H9 (cell line): ENCODE data around the gene POU2F2. TPM values are rescaled to one million over a fixed set of nuclear protein-coding genes. Genes with fewer than 3 reads are reported as not detected.

Source experiments
- DNase-seq: peaks from one replicate; pipeline ENCODE4 v3.0.0-alpha.2; 2017
- H2AFZ ChIP-seq: one replicate; pipeline ENCODE4 v1.6.1; 2013; ENCODE audit warnings: mild to moderate bottlenecking, low read length, control low read depth, moderate library complexity
- H2AK5ac ChIP-seq: 2 replicates; pipeline ENCODE4 v1.6.1; 2013; ENCODE audit warnings: low read length, control low read depth, mixed read lengths; ENCODE audit not compliant: insufficient read length
- H2BK120ac ChIP-seq: one replicate; pipeline ENCODE4 v1.6.1; 2013; ENCODE audit warnings: low read depth, mild to moderate bottlenecking, low read length, control low read depth, inconsistent platforms; ENCODE audit not compliant: poor library complexity, severe bottlenecking
- H2BK12ac ChIP-seq: 2 replicates; pipeline ENCODE4 v1.6.1; 2013; ENCODE audit warnings: low read length, control low read depth, mixed read lengths, low read depth; ENCODE audit not compliant: insufficient read length
- H2BK15ac ChIP-seq: 2 replicates; pipeline ENCODE4 v1.6.1; 2013; ENCODE audit warnings: low read depth, low read length, control low read depth
- H2BK20ac ChIP-seq: one replicate; pipeline ENCODE4 v1.6.1; 2013; ENCODE audit warnings: low read depth, mild to moderate bottlenecking, low read length, control low read depth, inconsistent platforms; ENCODE audit not compliant: poor library complexity, severe bottlenecking
- H2BK5ac ChIP-seq: 2 replicates; pipeline ENCODE4 v1.6.1; 2013; ENCODE audit warnings: low read length, control low read depth, mixed read lengths; ENCODE audit not compliant: insufficient read length
- H3K14ac ChIP-seq: 2 replicates; pipeline ENCODE4 v1.6.1; 2013; ENCODE audit warnings: low read length, control low read depth; ENCODE audit not compliant: insufficient read depth
- H3K18ac ChIP-seq: 2 replicates; pipeline ENCODE4 v1.6.1; 2013; ENCODE audit warnings: low read depth, mild to moderate bottlenecking, mixed read lengths, low read length, control low read depth; ENCODE audit not compliant: insufficient read length
- H3K23ac ChIP-seq: 2 replicates; pipeline ENCODE4 v1.6.1; 2013; ENCODE audit warnings: low read length, control low read depth, mixed read lengths, low read depth; ENCODE audit not compliant: insufficient read length
- H3K23me2 ChIP-seq: 2 replicates; pipeline ENCODE4 v1.6.1; 2013; ENCODE audit warnings: low read depth, mild to moderate bottlenecking, mixed read lengths, low read length, control low read depth; ENCODE audit not compliant: insufficient read length, poor library complexity, severe bottlenecking
- H3K27ac ChIP-seq: 2 replicates; pipeline ENCODE4 v1.5.1; 2013; ENCODE audit warnings: low read length, control low read depth, mixed read lengths, low read depth; ENCODE audit not compliant: insufficient read length
- H3K27me3 ChIP-seq: 2 replicates; pipeline ENCODE4 v1.6.1; 2013; ENCODE audit warnings: low read length, control low read depth, inconsistent platforms; ENCODE audit not compliant: insufficient read depth
- H3K4ac ChIP-seq: 2 replicates; pipeline ENCODE4 v1.6.1; 2013; ENCODE audit warnings: low read depth, mild to moderate bottlenecking, control low read depth, inconsistent platforms, low read length, moderate library complexity
- H3K4me1 ChIP-seq: 2 replicates; pipeline ENCODE4 v1.6.1; 2013; ENCODE audit warnings: low read length, control low read depth, inconsistent platforms; ENCODE audit not compliant: insufficient read depth
- H3K4me2 ChIP-seq: 2 replicates; pipeline ENCODE4 v1.6.1; 2013; ENCODE audit warnings: low read length, control low read depth, mixed read lengths; ENCODE audit not compliant: insufficient read length, insufficient read depth
- H3K56ac ChIP-seq: 2 replicates; pipeline ENCODE4 v1.6.1; 2013; ENCODE audit warnings: low read depth, mild to moderate bottlenecking, mixed read lengths, low read length, control low read depth; ENCODE audit not compliant: insufficient read length
- H3K79me1 ChIP-seq: 2 replicates; pipeline ENCODE4 v1.6.1; 2013; ENCODE audit warnings: low read depth, mild to moderate bottlenecking, moderate library complexity, low read length, control low read depth, inconsistent platforms; ENCODE audit not compliant: insufficient read depth, poor library complexity, severe bottlenecking
- H3K79me2 ChIP-seq: 2 replicates; pipeline ENCODE4 v1.6.1; 2013; ENCODE audit warnings: low read length, control low read depth, inconsistent platforms; ENCODE audit not compliant: insufficient read depth
- H3K9ac ChIP-seq: 2 replicates; pipeline ENCODE4 v1.6.1; 2013; ENCODE audit warnings: low read length, control low read depth, mixed read lengths; ENCODE audit not compliant: insufficient read length; ENCODE audit errors: extremely low read depth
- H3K9me3 ChIP-seq: one replicate; pipeline ENCODE4 v1.6.1; 2013; ENCODE audit warnings: low read depth, low read length, inconsistent platforms; ENCODE audit not compliant: control insufficient read depth
- H3T11ph ChIP-seq: one replicate; pipeline ENCODE4 v1.6.1; 2013; ENCODE audit warnings: mild to moderate bottlenecking, low read length, control low read depth, inconsistent platforms
- H4K20me1 ChIP-seq: one replicate; pipeline ENCODE4 v1.6.1; 2013; ENCODE audit not compliant: control insufficient read depth, insufficient read length, insufficient read depth
- H4K5ac ChIP-seq: 2 replicates; pipeline ENCODE4 v1.6.1; 2013; ENCODE audit warnings: low read depth, mild to moderate bottlenecking, mixed read lengths, low read length, control low read depth; ENCODE audit not compliant: insufficient read length
- H4K8ac ChIP-seq: replicated peaks from 2 replicates; pipeline ENCODE4 v1.6.1; 2013; ENCODE audit warnings: low read length, control low read depth, mixed read lengths, low read depth; ENCODE audit not compliant: insufficient read length
- H4K91ac ChIP-seq: 2 replicates; pipeline ENCODE4 v1.6.1; 2013; ENCODE audit warnings: low read depth, mild to moderate bottlenecking, moderate library complexity, mixed read lengths, low read length, control low read depth; ENCODE audit not compliant: insufficient read length
- H3K27ac Mint-ChIP-seq, 3 experiments: 2 replicates in 2 of 3; 3 replicates in 1 of 3; pipeline ENCODE4 v1.8.0; 2020 to 2021; ENCODE audit warnings: mixed read lengths in 3 of 3, mild to moderate bottlenecking in 1 of 3, moderate library complexity in 1 of 3
- H3K27me3 Mint-ChIP-seq: 2 replicates; pipeline ENCODE4 v1.8.0; 2021; ENCODE audit warnings: low read depth, mild to moderate bottlenecking, moderate library complexity, mixed read lengths
- H3K36me3 Mint-ChIP-seq, 3 experiments: 2 replicates in 2 of 3; 3 replicates in 1 of 3; pipeline ENCODE4 v1.8.0; 2020 to 2021; ENCODE audit warnings: low read depth in 3 of 3, mixed read lengths in 3 of 3; ENCODE audit not compliant: insufficient read depth in 1 of 3
- H3K4me1 Mint-ChIP-seq, 2 experiments: 2 replicates each; pipeline ENCODE4 v1.8.0; 2020; ENCODE audit warnings: mixed read lengths in 2 of 2
- H3K4me3 Mint-ChIP-seq, 2 experiments: 2 replicates in 1 of 2; 3 replicates in 1 of 2; pipeline ENCODE4 v1.8.0; 2020 to 2021; ENCODE audit warnings: mild to moderate bottlenecking in 2 of 2, mixed read lengths in 2 of 2, moderate library complexity in 1 of 2
- H3K9me3 Mint-ChIP-seq, 2 experiments: 2 replicates in 1 of 2; 3 replicates in 1 of 2; pipeline ENCODE4 v1.8.0; 2020; ENCODE audit warnings: mild to moderate bottlenecking in 2 of 2, mixed read lengths in 2 of 2, moderate library complexity in 1 of 2
- WGBS: extraction: QIAGEN DNeasy Blood & Tissue Kit; methylation state at CpG from one replicate; pipeline ENCODE4 v1.1.7; 2013; ENCODE audit warnings: missing lambda C conversion rate, low lambda C conversion rate, mixed read lengths; ENCODE audit not compliant: insufficient read length; ENCODE audit errors: extremely low coverage; 5-methylcytosine and 5-hydroxymethylcytosine counted together
- total RNA-seq: library from RNA; stranded (reverse); gene quantifications from 2 replicates; pipeline ENCODE4 v1.2.1, GENCODE V29; 2021
- TF ChIP-seq, protein P1 (sequence below): fragments of 200-600 bp; sonication (generic); conservative IDR thresholded peaks from 3 replicates; pipeline ENCODE4 v1.8.0; 2021; ENCODE audit warnings: antibody characterized with exemption, mild to moderate bottlenecking

The POU2F2 gene
- total RNA-seq, 1 experiment from 2014 or later = 2.9 TPM

DNA sequence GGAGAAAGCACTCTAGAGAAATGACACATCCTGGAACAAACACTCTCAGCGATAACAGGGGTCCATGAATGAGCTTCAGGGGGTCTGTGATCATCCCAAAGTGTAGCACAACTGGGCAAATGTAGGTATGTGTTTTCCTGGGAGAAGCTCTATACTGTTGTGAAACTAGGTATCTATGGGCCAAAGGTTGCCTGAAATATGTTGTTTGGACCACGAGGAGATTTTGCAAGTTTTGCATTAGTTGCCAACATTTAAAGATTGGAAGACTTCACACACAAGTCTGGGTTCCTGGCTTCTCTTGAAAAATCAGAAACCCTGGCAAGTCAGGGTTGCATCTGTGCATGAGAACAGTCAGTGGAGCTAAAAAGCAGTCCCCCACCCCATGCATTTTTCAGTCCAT lies 26.7 kb upstream of the POU2F2 start:
- Histone ChIP-seq H2BK15ac (no peak overlapping the region), H4K91ac (no peak overlapping the region), H3T11ph (no peak overlapping the region), H3K4me1 (no peaks in the 10 kb centered on the region; the same call in 1 of the 2 replicates), H3K23ac (no peak overlapping the region), H3K9me3 (no peaks in the 10 kb centered on the region), H3K23me2 (no peaks in the 10 kb centered on the region), H3K14ac (no peak overlapping the region), H3K56ac (no peak overlapping the region), H2AK5ac (no peak overlapping the region), H3K4me2 (no peak overlapping the region), H3K27ac (no peak overlapping the region), H4K20me1 (no peaks in the 10 kb centered on the region), H2BK12ac (no peak overlapping the region), H3K9ac (no peak overlapping the region), H3K79me2 (no peaks in the 10 kb centered on the region), H2BK20ac (no peak overlapping the region), H3K27me3 (no peaks in the 10 kb centered on the region; the same call in 1 of the 2 replicates), H4K8ac (no peak overlapping the region), H2BK120ac (no peak overlapping the region), H2BK5ac (no peak overlapping the region), H3K18ac (no peak overlapping the region), H3K79me1 (no peaks in the 10 kb centered on the region), H3K4ac (no peak overlapping the region), H2AFZ (no peak overlapping the region), H4K5ac (no peak overlapping the region)
- Mint-ChIP-seq H3K4me1 (peaks cover 20 to 34% of the 10 kb centered on the region in 2 experiments), H3K27me3 (peaks cover 80% of the 10 kb centered on the region), H3K4me3 (no peak overlapping the region), H3K36me3 (no peaks in the 10 kb centered on the region; a peak in 1 of 7 replicates), H3K27ac (no peak overlapping the region), H3K9me3 (no peaks in the 10 kb centered on the region)
- no CpG with 5 or more reads among the region's 2 CpGs for WGBS
- DNase-seq = no peak
- TF ChIP-seq, protein P1, sequence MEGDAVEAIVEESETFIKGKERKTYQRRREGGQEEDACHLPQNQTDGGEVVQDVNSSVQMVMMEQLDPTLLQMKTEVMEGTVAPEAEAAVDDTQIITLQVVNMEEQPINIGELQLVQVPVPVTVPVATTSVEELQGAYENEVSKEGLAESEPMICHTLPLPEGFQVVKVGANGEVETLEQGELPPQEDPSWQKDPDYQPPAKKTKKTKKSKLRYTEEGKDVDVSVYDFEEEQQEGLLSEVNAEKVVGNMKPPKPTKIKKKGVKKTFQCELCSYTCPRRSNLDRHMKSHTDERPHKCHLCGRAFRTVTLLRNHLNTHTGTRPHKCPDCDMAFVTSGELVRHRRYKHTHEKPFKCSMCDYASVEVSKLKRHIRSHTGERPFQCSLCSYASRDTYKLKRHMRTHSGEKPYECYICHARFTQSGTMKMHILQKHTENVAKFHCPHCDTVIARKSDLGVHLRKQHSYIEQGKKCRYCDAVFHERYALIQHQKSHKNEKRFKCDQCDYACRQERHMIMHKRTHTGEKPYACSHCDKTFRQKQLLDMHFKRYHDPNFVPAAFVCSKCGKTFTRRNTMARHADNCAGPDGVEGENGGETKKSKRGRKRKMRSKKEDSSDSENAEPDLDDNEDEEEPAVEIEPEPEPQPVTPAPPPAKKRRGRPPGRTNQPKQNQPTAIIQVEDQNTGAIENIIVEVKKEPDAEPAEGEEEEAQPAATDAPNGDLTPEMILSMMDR = no peak
